Measurements from ENCODE around the gene FXYD7. TPM values are rescaled to one million over a fixed set of nuclear protein-coding genes. Genes with fewer than 3 reads are reported as not detected.

Gene FXYD7
- total and polyA plus RNA-seq, 9 of the 15 experiments (the other 6 are each of a cell fraction or from before 2014, with no cell fraction given) = 0.10 to 0.80 (median 0.31) TPM; not detected in 3

GRCh38 chr19:35124098-35125060 lies 18.7 kb upstream of the FXYD7 start (continued):
- TF ChIP-seq PKNOX1 (IDR thresholded peaks at IDR 0.05) (no peak), NCOA4 (IDR thresholded peaks at IDR 0.05; ENCODE audit: partially characterized antibody) (no peak), ZNF740 (CRISPR knock-in tag; IDR thresholded peaks at IDR 0.05) (peak; percentile 92), ZNF740 (tag; IDR thresholded peaks at IDR 0.05) (no peak), L3MBTL2 (IDR thresholded peaks at IDR 0.05) (peak; percentile 94), MEIS2 (IDR thresholded peaks at IDR 0.05; ENCODE audit: partially characterized antibody) (peak; percentile 99), TAF7 (tag; IDR thresholded peaks at IDR 0.05) (peak; percentile 21; the same call in 1 of the 2 replicates), HNRNPLL (IDR thresholded peaks at IDR 0.05; ENCODE audit: low read depth, low read length, poor library complexity, severe bottlenecking) (peak; percentile 64), POLR2G (IDR thresholded peaks at IDR 0.05; ENCODE audit: low read depth, low read length) (peak; percentile 77), MITF (IDR thresholded peaks at IDR 0.05) (no peak), RBM34 (IDR thresholded peaks at IDR 0.05; ENCODE audit: borderline replicate concordance, insufficient read depth, low read length) (no peak), CTBP1 (IDR thresholded peaks at IDR 0.05; ENCODE audit: borderline replicate concordance) (peak; percentile 60; the same call in 1 of the 2 replicates), ZNF696 (CRISPR knock-in tag; conservative IDR thresholded peaks at IDR 0.05) (no peak), BHLHE40 (IDR thresholded peaks at IDR 0.05; ENCODE audit: low read length) (peak; percentile 79), ZBTB2 (IDR thresholded peaks at IDR 0.05) (peak; percentile 100), PHF8 (IDR thresholded peaks at IDR 0.05; ENCODE audit: borderline replicate concordance, low read length) (peak; percentile 89; the same call in 1 of the 2 replicates), MLLT1 (IDR thresholded peaks at IDR 0.05) (0 out of 4 replicates have a peak, but pooled peaks of 1 of the 2 experiments have one; percentile 71), THRAP3 (IDR thresholded peaks at IDR 0.05; ENCODE audit: borderline replicate concordance) (no peak)
